Lower lobe of right lung (tissue), 2 donors: ENCODE results near the gene GSE1. TPM values are rescaled to one million over a fixed set of nuclear protein-coding genes. Genes with fewer than 3 reads are reported as not detected.
A peak's percentile ranks its signal among the peaks of the same experiment; 100 is the strongest.

Experiments used
- ATAC-seq, 2 donors: fragments of 200-7000 bp; cut with Tn5 transposase; one replicate each; pipeline ENCODE4 v1.9.1; 2020 to 2022; ENCODE audit warnings: mild to moderate bottlenecking in 2 of 2, moderate library complexity in 2 of 2
- DNase-seq: peaks from one replicate; pipeline ENCODE4 v3.0.0-alpha.2; 2020
- H3K27ac ChIP-seq: fragments of 200-600 bp; one replicate; pipeline ENCODE4 v1.8.0; 2022
- H3K27me3 ChIP-seq: fragments of 200-600 bp; one replicate; pipeline ENCODE4 v1.8.0; 2022; ENCODE audit warnings: low read depth
- H3K36me3 ChIP-seq: fragments of 200-600 bp; one replicate; pipeline ENCODE4 v1.8.0; 2022; ENCODE audit warnings: mild to moderate bottlenecking
- H3K4me1 ChIP-seq: fragments of 200-600 bp; one replicate; pipeline ENCODE4 v1.8.0; 2022
- H3K4me3 ChIP-seq: fragments of 200-600 bp; one replicate; pipeline ENCODE4 v1.8.0; 2022; ENCODE audit warnings: mild to moderate bottlenecking
- H3K9me3 ChIP-seq: fragments of 200-600 bp; one replicate; pipeline ENCODE4 v1.8.0; 2022
- CTCF ChIP-seq: fragments of 200-600 bp; IDR thresholded peaks from one replicate; pipeline ENCODE4 v1.8.0; 2022; ENCODE audit warnings: antibody characterized with exemption, mild to moderate bottlenecking
- intact Hi-C: fragments of 100-400 bp; cut with DNase I; formaldehyde crosslinking; loops from one replicate; pipeline ENCODE4 v1.11.0; 2022
- total RNA-seq: library from RNA; stranded (reverse); fragmentation: NEBNext Ultra II Directional; extraction: Animal tissue kit (Norgen Biotek cat#: 25700); gene quantifications from one replicate; pipeline ENCODE4 v1.2.1, GENCODE V29; 2021
- donor health status: DM: no; HTN: yes; CAD: no; lungs with severe emphysema.

The GSE1 gene
- total RNA-seq, 1 donor from 2014 or later: 85.2 TPM

- H3K4me1 ChIP-seq: peaks cover 68% of the 10 kb centered on the region
- H3K4me3 ChIP-seq: peak overlapping the region; percentile 6
- TF ChIP-seq CTCF: no peak
- H3K36me3 ChIP-seq: no peaks in the 10 kb centered on the region
- no peaks in the 10 kb centered on the region for H3K9me3 ChIP-seq
- H3K27me3 ChIP-seq: no peaks in the 10 kb centered on the region
- H3K27ac ChIP-seq: no peak overlapping the region
- ATAC-seq (no peak), DNase-seq (no peak)
- intact Hi-C loops: no loop called here
These were observed 5.8 kb upstream of the GSE1 start for GRCh38 chr16:85607321-85607765.

GRCh38 chr16:85607796-85608514 lies 5.2 kb upstream of the GSE1 start:
- ATAC-seq: no peak
- H3K27ac ChIP-seq: no peak overlapping the region

GRCh38 chr16:85608515-85608885 lies 4.6 kb upstream of the GSE1 start:
- no peak for TF ChIP-seq CTCF
- no peaks in the 10 kb centered on the region for H3K27me3 ChIP-seq
- DNase-seq (no peak), ATAC-seq (no peak)
- intact Hi-C loops: no loop called here
- no peaks in the 10 kb centered on the region for H3K9me3 ChIP-seq
- no peaks in the 10 kb centered on the region for H3K36me3 ChIP-seq
- H3K27ac ChIP-seq: no peak overlapping the region
- H3K4me1 ChIP-seq: peaks cover 73% of the 10 kb centered on the region
- no peak overlapping the region for H3K4me3 ChIP-seq

More at GRCh38 chr16:85607796-85608514, 5.2 kb upstream of the GSE1 start:
- DNase-seq: no peak
- no peaks in the 10 kb centered on the region for H3K9me3 ChIP-seq
- intact Hi-C loops: no loop called here
- no peak for TF ChIP-seq CTCF
- peaks cover 73% of the 10 kb centered on the region for H3K4me1 ChIP-seq
- H3K27me3 ChIP-seq: no peaks in the 10 kb centered on the region
- H3K4me3 ChIP-seq: no peak overlapping the region
- no peaks in the 10 kb centered on the region for H3K36me3 ChIP-seq

- no peak for ATAC-seq
- intact Hi-C loops: no loop called here
- no peak for TF ChIP-seq CTCF
- no peaks in the 10 kb centered on the region for H3K9me3 ChIP-seq
- H3K27ac ChIP-seq: no peak overlapping the region
- H3K4me3 ChIP-seq: no peak overlapping the region
- H3K36me3 ChIP-seq: no peaks in the 10 kb centered on the region
- H3K27me3 ChIP-seq: no peaks in the 10 kb centered on the region
- DNase-seq: no peak
- peaks cover 74% of the 10 kb centered on the region for H3K4me1 ChIP-seq
These were observed 4.2 kb upstream of the GSE1 start for GRCh38 chr16:85608887-85609286.

GRCh38 chr16:85609539-85609938 lies 3.6 kb upstream of the GSE1 start:
- Histone ChIP-seq H3K4me1 (peaks cover 81% of the 10 kb centered on the region), H3K27ac (no peak overlapping the region), H3K9me3 (no peaks in the 10 kb centered on the region), H3K36me3 (no peaks in the 10 kb centered on the region), H3K27me3 (no peaks in the 10 kb centered on the region), H3K4me3 (no peak overlapping the region)
- no peak for ATAC-seq
- no peak for TF ChIP-seq CTCF
- no peak for DNase-seq
- intact Hi-C loops: no loop called here
